GM12865 (cell line): ENCODE results near the gene TNFAIP1.

ENCODE experiments used
- DNase-seq: peaks from one replicate; pipeline ENCODE4 v3.0.0; 2010; ENCODE audit warnings: low read depth
- H3K4me3 ChIP-seq: 2 replicates; pipeline ENCODE4 v1.5.1; 2011; ENCODE audit warnings: mild to moderate bottlenecking, low read depth, low read length, control low read depth
- TF ChIP-seq, protein P1 (sequence below): IDR thresholded peaks from 2 replicates; pipeline ENCODE4 v1.5.1; 2011; ENCODE audit warnings: low read length, control low read depth, low read depth, inconsistent platforms; ENCODE audit not compliant: insufficient read depth; ENCODE audit errors: missing control alignments

The TNFAIP1 gene

DNA sequence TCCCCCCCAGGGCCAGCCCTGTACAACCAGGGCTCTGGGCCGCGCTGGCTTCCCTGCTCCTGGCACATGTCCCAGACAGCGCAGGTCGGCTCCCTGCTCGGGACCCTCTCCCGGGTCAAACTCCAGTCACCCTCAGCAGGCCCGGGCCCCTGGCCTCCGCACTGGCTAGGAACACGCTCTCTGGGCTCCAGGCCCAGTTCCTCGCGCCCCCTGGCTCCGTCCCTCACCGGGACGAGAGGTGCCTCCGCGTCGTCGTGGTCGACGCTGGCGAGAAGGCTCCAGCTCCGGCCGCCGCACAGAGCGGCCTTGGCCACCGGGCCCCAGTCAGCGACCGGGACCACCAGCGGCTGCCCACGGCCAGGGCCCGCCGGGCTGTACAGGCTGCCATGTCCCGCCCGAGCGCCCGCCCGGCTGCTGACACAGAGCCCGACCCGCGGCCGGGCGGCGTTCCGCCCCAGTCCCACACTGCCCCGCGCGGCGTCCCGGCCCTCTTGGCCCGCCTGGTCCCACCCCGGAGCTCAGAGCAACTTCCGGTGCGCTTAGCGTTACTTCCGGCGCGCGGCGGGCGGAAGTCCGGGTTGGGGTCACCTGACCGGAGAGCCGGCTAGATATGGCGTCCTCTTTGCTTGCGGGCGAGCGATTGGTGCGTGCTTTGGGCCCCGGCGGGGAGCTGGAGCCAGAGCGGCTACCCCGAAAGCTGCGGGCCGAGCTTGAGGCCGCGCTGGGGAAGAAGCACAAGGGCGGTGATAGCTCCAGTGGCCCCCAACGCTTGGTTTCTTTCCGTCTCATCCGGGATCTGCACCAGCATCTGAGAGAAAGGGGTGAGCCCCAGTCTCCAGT, 21.7 kb downstream of the TNFAIP1 start, which contains the start of gene POLDIP2:
POLDIP2 (minus strand) TSS at position 467 of the 840 bp plus-strand sequence; CDS start at position 388, 79 bp downstream.
- peak within 1 kb of the TSS; percentile 90 for H3K4me3 ChIP-seq
- TF ChIP-seq, protein P1, sequence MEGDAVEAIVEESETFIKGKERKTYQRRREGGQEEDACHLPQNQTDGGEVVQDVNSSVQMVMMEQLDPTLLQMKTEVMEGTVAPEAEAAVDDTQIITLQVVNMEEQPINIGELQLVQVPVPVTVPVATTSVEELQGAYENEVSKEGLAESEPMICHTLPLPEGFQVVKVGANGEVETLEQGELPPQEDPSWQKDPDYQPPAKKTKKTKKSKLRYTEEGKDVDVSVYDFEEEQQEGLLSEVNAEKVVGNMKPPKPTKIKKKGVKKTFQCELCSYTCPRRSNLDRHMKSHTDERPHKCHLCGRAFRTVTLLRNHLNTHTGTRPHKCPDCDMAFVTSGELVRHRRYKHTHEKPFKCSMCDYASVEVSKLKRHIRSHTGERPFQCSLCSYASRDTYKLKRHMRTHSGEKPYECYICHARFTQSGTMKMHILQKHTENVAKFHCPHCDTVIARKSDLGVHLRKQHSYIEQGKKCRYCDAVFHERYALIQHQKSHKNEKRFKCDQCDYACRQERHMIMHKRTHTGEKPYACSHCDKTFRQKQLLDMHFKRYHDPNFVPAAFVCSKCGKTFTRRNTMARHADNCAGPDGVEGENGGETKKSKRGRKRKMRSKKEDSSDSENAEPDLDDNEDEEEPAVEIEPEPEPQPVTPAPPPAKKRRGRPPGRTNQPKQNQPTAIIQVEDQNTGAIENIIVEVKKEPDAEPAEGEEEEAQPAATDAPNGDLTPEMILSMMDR = peak; percentile 11
- peak; percentile 97 for DNase-seq

DNA sequence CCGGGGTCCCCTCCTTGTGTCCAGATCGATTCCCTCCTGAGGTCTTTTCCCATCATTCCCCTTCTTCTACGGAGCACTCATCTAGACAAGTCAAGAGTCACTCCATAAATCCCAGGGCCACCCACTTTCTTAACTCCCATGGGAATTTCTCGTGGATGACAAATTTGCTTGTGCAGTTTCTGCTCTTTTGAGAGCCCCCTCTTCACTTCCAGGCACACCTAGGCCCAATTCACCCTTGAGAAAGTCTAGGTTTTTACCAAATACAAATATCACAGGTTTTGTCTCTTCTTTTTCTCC, 22.3 kb downstream of the TNFAIP1 start:
- TF ChIP-seq, protein P1 = no peak
- peak overlapping the region; percentile 90 for H3K4me3 ChIP-seq
- DNase-seq = no peak

DNA sequence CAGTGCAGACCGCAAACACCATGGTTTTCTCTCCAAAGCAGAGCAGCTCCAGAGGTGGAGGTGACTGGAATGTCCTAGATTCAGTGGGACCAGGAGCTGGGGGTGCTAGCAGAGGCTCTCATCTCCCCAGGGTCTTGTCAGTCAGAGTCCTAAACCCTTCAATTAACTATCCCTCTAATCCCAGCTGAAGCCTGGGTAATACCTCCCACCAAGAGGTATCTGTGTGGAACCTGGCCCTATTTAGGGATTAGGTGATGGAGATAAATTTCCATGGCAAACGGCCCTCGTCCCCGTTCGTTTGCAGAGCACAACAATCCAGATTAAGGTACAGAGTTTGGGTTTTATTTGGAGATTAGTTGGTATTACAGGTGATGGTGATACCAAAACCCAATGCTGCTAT, 27.6 kb downstream of the TNFAIP1 start:
- TF ChIP-seq, protein P1 = no peak
- no peak for DNase-seq
- no peak overlapping the region for H3K4me3 ChIP-seq

DNA sequence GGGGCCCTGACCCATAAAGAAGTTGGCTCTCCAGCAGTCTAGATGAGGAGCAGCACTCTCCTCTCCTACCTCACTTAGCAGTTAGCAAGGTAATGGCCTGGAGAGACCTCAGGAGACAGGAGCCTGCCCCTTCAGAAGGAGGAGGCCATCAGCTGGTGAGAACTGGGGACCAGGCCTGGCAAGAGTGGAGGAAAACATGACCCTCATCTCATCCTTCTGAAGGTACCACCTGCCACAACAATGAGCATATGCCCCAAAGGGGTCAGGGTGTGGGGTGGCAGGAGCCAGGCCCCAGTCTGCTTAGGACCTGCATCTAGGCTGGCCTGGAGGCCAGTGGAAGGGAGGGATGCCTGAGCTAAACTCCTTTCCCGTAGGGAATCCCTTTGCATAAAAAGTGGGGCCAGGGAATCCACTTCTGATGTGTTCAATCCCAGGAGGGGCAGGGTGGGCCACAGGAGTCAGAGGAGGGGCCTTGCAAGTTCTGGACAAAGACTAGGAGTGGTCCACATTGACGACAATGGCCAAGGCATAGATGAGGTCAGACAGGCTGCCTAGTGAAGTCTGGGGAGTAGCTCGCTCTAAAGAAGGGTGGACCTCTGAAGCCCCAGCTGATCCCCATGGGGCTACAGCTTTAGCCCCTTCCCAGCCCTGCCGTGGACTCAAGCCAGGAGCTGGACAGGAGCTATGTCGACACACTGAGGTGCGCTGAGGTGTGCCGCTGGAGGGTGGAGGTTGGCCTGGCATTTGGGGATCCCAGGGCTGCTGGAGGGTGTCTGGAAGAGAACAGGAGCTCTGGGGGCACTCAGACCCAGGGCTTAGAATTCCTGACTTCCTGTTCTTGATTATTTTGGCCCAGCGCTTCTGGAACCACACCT, 28.5 kb downstream of the TNFAIP1 start:
- TF ChIP-seq, protein P1 = no peak
- no peak for DNase-seq
- H3K4me3 ChIP-seq = no peak overlapping the region

DNA sequence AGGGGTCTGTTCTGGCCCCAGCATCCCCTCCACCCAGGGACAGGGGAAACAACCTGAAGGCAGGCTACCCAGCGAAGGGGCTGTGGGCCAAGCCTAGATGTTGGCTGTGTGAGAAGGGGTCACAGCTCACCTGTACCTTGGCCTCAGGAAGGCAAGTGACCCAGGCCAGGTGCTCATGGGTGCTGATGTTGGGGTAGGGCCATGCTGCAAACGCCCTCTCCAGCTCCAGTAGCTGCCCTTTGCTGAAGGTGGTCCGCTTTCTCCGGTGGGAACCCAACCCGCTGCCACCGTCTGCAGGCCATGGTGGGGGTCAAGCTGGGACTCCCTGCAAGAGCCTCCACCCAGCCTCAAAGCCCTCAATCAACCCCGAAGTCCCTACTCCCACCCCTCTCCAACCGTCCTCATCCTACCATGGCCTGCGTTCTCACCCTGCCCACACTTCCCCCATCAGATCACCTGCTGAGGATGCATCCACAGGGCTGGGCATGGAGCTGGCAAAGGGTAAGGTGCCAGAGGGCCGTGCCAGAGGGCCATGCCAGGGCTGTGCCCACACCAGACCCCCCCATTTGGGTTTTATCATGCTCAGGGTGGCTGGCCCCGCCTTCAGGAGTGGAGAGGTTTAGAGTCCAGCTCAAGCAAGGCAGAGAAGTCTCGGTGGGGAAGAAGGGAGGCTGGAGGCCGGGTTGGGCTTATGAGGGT, 29.3 kb downstream of the TNFAIP1 start, which contains the start of gene SEBOX:
SEBOX (minus strand) TSS at position 535 of the 699 bp plus-strand sequence; CDS start at position 487, 48 bp downstream.
- H3K4me3 ChIP-seq = no peak within 1 kb of the TSS
- TF ChIP-seq, protein P1 = no peak
- DNase-seq = no peak

DNA sequence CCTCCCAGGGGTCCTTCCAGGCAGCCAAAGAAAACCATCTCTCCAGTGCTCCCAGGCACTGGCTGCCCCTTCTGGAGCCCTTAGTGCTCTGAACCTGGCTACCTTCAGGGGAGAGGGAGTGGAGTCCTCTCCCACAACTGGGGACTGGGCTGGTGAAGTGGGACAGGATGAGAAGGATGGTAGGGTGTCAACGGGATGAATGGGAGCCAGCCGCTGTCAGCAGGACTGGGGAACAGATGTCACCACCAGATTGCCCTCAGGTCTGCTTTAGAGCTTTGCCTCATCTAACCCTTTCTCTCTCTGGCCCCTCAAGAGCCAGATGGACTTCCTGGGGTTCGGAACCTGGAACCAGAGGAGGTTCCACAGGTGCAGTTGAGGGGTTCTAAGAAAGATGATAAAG, 29.9 kb downstream of the TNFAIP1 start:
- H3K4me3 ChIP-seq = no peak overlapping the region
- TF ChIP-seq, protein P1 = no peak
- DNase-seq = no peak
